Measurements from ENCODE around the gene HOXB5. TPM values are rescaled to one million over a fixed set of nuclear protein-coding genes. Genes with fewer than 3 reads are reported as not detected.

Gene HOXB5
- total RNA-seq, 1 donor from 2014 or later: 2.1 TPM

GRCh38 chr17:48610282-48611211 is 17.0 kb upstream of the HOXB5 start, which contains the start of gene HOXB7:
TSS of gene HOXB7 (minus strand) at chr17:48611017. CDS start at chr17:48610918, 99 bp downstream.
- no peak for DNase-seq (ENCODE audit: low spot score, unreplicated experiment)

GRCh38 chr17:48609759-48610281 is 16.2 kb upstream of the HOXB5 start:
- DNase-seq (ENCODE audit: low spot score, unreplicated experiment): no peak
- Mint-ChIP-seq H3K27ac (no peak overlapping the region), H3K36me3 (ENCODE audit: insufficient read depth) (no peaks in the 10 kb centered on the region), H3K4me3 (ENCODE audit: low read depth) (peak overlapping the region; percentile 70), H3K9me3 (ENCODE audit: low read depth) (no peaks in the 10 kb centered on the region), H3K4me1 (ENCODE audit: low read depth) (peaks cover 11% of the 10 kb centered on the region), H3K27me3 (peaks cover 89% of the 10 kb centered on the region)
- TF ChIP-seq CTCF (IDR thresholded peaks at IDR 0.05; ENCODE audit: unreplicated experiment): no peak

More at GRCh38 chr17:48610282-48611211, 17.0 kb upstream of the HOXB5 start, which contains the start of gene HOXB7:
- no peak for TF ChIP-seq CTCF (IDR thresholded peaks at IDR 0.05; ENCODE audit: unreplicated experiment)
- Mint-ChIP-seq H3K4me1 (ENCODE audit: low read depth) (peaks cover 11% of the 10 kb centered on the region), H3K27ac (peak within 1 kb of the TSS; percentile 90), H3K4me3 (ENCODE audit: low read depth) (peak within 1 kb of the TSS; percentile 70), H3K9me3 (ENCODE audit: low read depth) (no peaks in the 10 kb centered on the region), H3K27me3 (peaks cover 89% of the 10 kb centered on the region), H3K36me3 (ENCODE audit: insufficient read depth) (no peaks in the 10 kb centered on the region)

- H3K9me3 Mint-ChIP-seq (ENCODE audit: low read depth): no peaks in the 10 kb centered on the region
- no peak for DNase-seq (ENCODE audit: low spot score, unreplicated experiment)
- no peak overlapping the region for H3K4me3 Mint-ChIP-seq (ENCODE audit: low read depth)
- no peak for TF ChIP-seq CTCF (IDR thresholded peaks at IDR 0.05; ENCODE audit: unreplicated experiment)
- H3K4me1 Mint-ChIP-seq (ENCODE audit: low read depth): peaks cover 11% of the 10 kb centered on the region
- H3K27ac Mint-ChIP-seq: no peak overlapping the region
- H3K27me3 Mint-ChIP-seq: peaks cover 89% of the 10 kb centered on the region
- no peaks in the 10 kb centered on the region for H3K36me3 Mint-ChIP-seq (ENCODE audit: insufficient read depth)
Observed at GRCh38 chr17:48609033-48609432, 15.5 kb upstream of the HOXB5 start.

GRCh38 chr17:48608494-48608834 is 14.9 kb upstream of the HOXB5 start:
- H3K27ac Mint-ChIP-seq: no peak overlapping the region
- no peaks in the 10 kb centered on the region for H3K36me3 Mint-ChIP-seq (ENCODE audit: insufficient read depth)
- H3K4me1 Mint-ChIP-seq (ENCODE audit: low read depth): peaks cover 11% of the 10 kb centered on the region
- no peak for TF ChIP-seq CTCF (IDR thresholded peaks at IDR 0.05; ENCODE audit: unreplicated experiment)
- H3K27me3 Mint-ChIP-seq: peaks cover 89% of the 10 kb centered on the region
- H3K4me3 Mint-ChIP-seq (ENCODE audit: low read depth): no peak overlapping the region
- H3K9me3 Mint-ChIP-seq (ENCODE audit: low read depth): no peaks in the 10 kb centered on the region
- DNase-seq (ENCODE audit: low spot score, unreplicated experiment): no peak

GRCh38 chr17:48606892-48607614 is 13.5 kb upstream of the HOXB5 start:
- TF ChIP-seq CTCF (IDR thresholded peaks at IDR 0.05; ENCODE audit: unreplicated experiment): no peak

More at GRCh38 chr17:48606892-48607614, 13.5 kb upstream of the HOXB5 start:
- Mint-ChIP-seq H3K36me3 (ENCODE audit: insufficient read depth) (no peaks in the 10 kb centered on the region), H3K27me3 (peaks cover 91% of the 10 kb centered on the region), H3K27ac (no peak overlapping the region), H3K4me3 (ENCODE audit: low read depth) (no peak overlapping the region), H3K4me1 (ENCODE audit: low read depth) (peaks cover 6% of the 10 kb centered on the region), H3K9me3 (ENCODE audit: low read depth) (no peaks in the 10 kb centered on the region)
- DNase-seq (ENCODE audit: low spot score, unreplicated experiment): no peak

All from progenitor cell of endocrine pancreas (in vitro differentiated cells).